HG02588 (cell line): Measurements from ENCODE around the gene HDAC8.

Experiments used
- ATAC-seq: cut with Tn5 transposase; IDR thresholded peaks from one replicate; pipeline ENCODE4 v1.9.1; 2021; ENCODE audit warnings: mild to moderate bottlenecking, moderate library complexity; ENCODE audit not compliant: unreplicated experiment

Gene HDAC8

GRCh38 chrX:72381439-72382201, 191.0 kb downstream of the HDAC8 start:
- no peak for ATAC-seq

GRCh38 chrX:72376124-72376523, 196.5 kb downstream of the HDAC8 start:
- no peak for ATAC-seq

GRCh38 chrX:72373136-72373535, 199.5 kb downstream of the HDAC8 start:
- no peak for ATAC-seq

- no peak for ATAC-seq
These were observed 199.9 kb downstream of the HDAC8 start for GRCh38 chrX:72372735-72373134.

GRCh38 chrX:72371405-72371804, 201.2 kb downstream of the HDAC8 start:
- no peak for ATAC-seq

- ATAC-seq: no peak
These were observed 203.8 kb downstream of the HDAC8 start for GRCh38 chrX:72368796-72369195.

GRCh38 chrX:72367516-72367915, 205.1 kb downstream of the HDAC8 start:
- no peak for ATAC-seq

- ATAC-seq: no peak
These were observed 205.8 kb downstream of the HDAC8 start for GRCh38 chrX:72366701-72367454.

- ATAC-seq: no peak
These were observed 206.5 kb downstream of the HDAC8 start for GRCh38 chrX:72366178-72366577.

GRCh38 chrX:72365126-72365525, 207.5 kb downstream of the HDAC8 start:
- no peak for ATAC-seq

GRCh38 chrX:72360326-72360725, 212.3 kb downstream of the HDAC8 start:
- ATAC-seq: no peak

- ATAC-seq: no peak
These were observed 214.3 kb downstream of the HDAC8 start for GRCh38 chrX:72358313-72358712.

- ATAC-seq: no peak
These were observed 219.9 kb downstream of the HDAC8 start for GRCh38 chrX:72352786-72353185.

GRCh38 chrX:72351606-72352334, 220.9 kb downstream of the HDAC8 start:
- ATAC-seq: no peak

- ATAC-seq: peak; percentile 97
These were observed 223.5 kb downstream of the HDAC8 start for GRCh38 chrX:72349190-72349589.

GRCh38 chrX:72348247-72348979, 224.2 kb downstream of the HDAC8 start:
- ATAC-seq: no peak

- no peak for ATAC-seq
These were observed 225.3 kb downstream of the HDAC8 start for GRCh38 chrX:72347366-72347765.

GRCh38 chrX:72346302-72346949, 226.2 kb downstream of the HDAC8 start:
- ATAC-seq: no peak

GRCh38 chrX:72340626-72341025, 232.0 kb downstream of the HDAC8 start:
- ATAC-seq: no peak

- no peak for ATAC-seq
These were observed 232.6 kb downstream of the HDAC8 start for GRCh38 chrX:72340041-72340440.
